Parathyroid adenoma (tissue), 2 donors: ENCODE data around the gene DNAJB11.
A peak's percentile ranks its signal among the peaks of the same experiment; 100 is the strongest.
"Not testable (repeated sequence)": the region's sequence is repeated elsewhere in the genome, so short reads cannot be mapped to it uniquely, and the experiment has no call there.

ENCODE experiments used
- H2AFZ ChIP-seq: fragments of 300-600 bp; sonication (generic); one replicate; pipeline ENCODE4 v1.7.0; 2017; ENCODE audit warnings: antibody characterized with exemption, mild to moderate bottlenecking
- H3K27ac ChIP-seq: fragments of 300-600 bp; sonication (generic); one replicate; pipeline ENCODE4 v1.7.0; 2017
- H3K27me3 ChIP-seq: fragments of 300-600 bp; sonication (generic); one replicate; pipeline ENCODE4 v1.7.0; 2017; ENCODE audit warnings: low read length; ENCODE audit not compliant: control insufficient read depth, insufficient read depth
- H3K36me3 ChIP-seq: fragments of 300-600 bp; sonication (generic); one replicate; pipeline ENCODE4 v1.7.0; 2017; ENCODE audit warnings: low read length; ENCODE audit not compliant: control insufficient read depth, insufficient read depth
- H3K4me1 ChIP-seq: fragments of 300-600 bp; sonication (generic); one replicate; pipeline ENCODE4 v1.7.0; 2017; ENCODE audit warnings: control low read depth
- H3K4me2 ChIP-seq: fragments of 300-600 bp; sonication (generic); one replicate; pipeline ENCODE4 v1.7.0; 2017; ENCODE audit warnings: low read length
- H3K4me3 ChIP-seq: fragments of 300-600 bp; sonication (generic); one replicate; pipeline ENCODE4 v1.7.0; 2017; ENCODE audit warnings: low read depth, low read length
- H3K79me2 ChIP-seq: fragments of 300-600 bp; sonication (generic); one replicate; pipeline ENCODE4 v1.7.0; 2017; ENCODE audit warnings: control low read depth
- H3K9ac ChIP-seq: fragments of 300-600 bp; sonication (generic); one replicate; pipeline ENCODE4 v1.7.0; 2017; ENCODE audit warnings: mild to moderate bottlenecking
- H3K9me3 ChIP-seq: fragments of 300-600 bp; sonication (generic); one replicate; pipeline ENCODE4 v1.7.0; 2017; ENCODE audit warnings: low read length; ENCODE audit not compliant: control insufficient read depth
- CTCF ChIP-seq: fragments of 300-600 bp; sonication (generic); IDR thresholded peaks from one replicate; pipeline ENCODE4 v1.7.0; 2017; ENCODE audit warnings: antibody characterized with exemption, mild to moderate bottlenecking
- donor health status: primary hyperparathyroidism.

The DNAJB11 gene

GRCh38 chr3:186567072-186567921 is 3.2 kb upstream of the DNAJB11 start, which contains the start of gene TBCCD1:
TSS of gene TBCCD1 (minus strand) at chr3:186567339. CDS start at chr3:186564329, 3,010 bp downstream.
- TF ChIP-seq CTCF: no peak

GRCh38 chr3:186569361-186569760 is 1.2 kb upstream of the DNAJB11 start:
- peaks cover 11% of the 10 kb centered on the region for H3K4me1 ChIP-seq
- H3K9ac ChIP-seq, H3K27ac ChIP-seq: not testable (repeated sequence)

More at GRCh38 chr3:186567072-186567921, 3.2 kb upstream of the DNAJB11 start, which contains the start of gene TBCCD1:
- Histone ChIP-seq H3K9me3 (no peaks in the 10 kb centered on the region), H3K36me3 (no peaks in the 10 kb centered on the region), H3K4me2 (peak within 1 kb of the TSS; percentile 79), H3K79me2 (peaks cover 17% of the 10 kb centered on the region), H3K9ac (peak within 1 kb of the TSS; percentile 67), H3K27me3 (no peaks in the 10 kb centered on the region), H3K27ac (peak within 1 kb of the TSS; percentile 80), H3K4me1 (peaks cover 11% of the 10 kb centered on the region), H3K4me3 (peak within 1 kb of the TSS; percentile 93), H2AFZ (peak within 1 kb of the TSS; percentile 89)

GRCh38 chr3:186569779-186570095 is 783 bp upstream of the DNAJB11 start:
- H3K9me3 ChIP-seq: no peaks in the 10 kb centered on the region
- H3K79me2 ChIP-seq: peaks cover 17% of the 10 kb centered on the region
- H2AFZ ChIP-seq: peak overlapping the region; percentile 60
- H3K4me3 ChIP-seq: peak overlapping the region; percentile 97
- no peak overlapping the region for H3K9ac ChIP-seq
- no peaks in the 10 kb centered on the region for H3K36me3 ChIP-seq
- peaks cover 11% of the 10 kb centered on the region for H3K4me1 ChIP-seq
- peak overlapping the region; percentile 71 for H3K4me2 ChIP-seq
- H3K27ac ChIP-seq: peak overlapping the region; percentile 40
- no peak for TF ChIP-seq CTCF
- H3K27me3 ChIP-seq: no peaks in the 10 kb centered on the region

More at GRCh38 chr3:186569361-186569760, 1.2 kb upstream of the DNAJB11 start:
- H3K9me3 ChIP-seq, H3K27me3 ChIP-seq, H3K36me3 ChIP-seq: not testable (repeated sequence)
- peaks cover 17% of the 10 kb centered on the region for H3K79me2 ChIP-seq
- H3K4me3 ChIP-seq: peak overlapping the region; percentile 97
- peak overlapping the region; percentile 60 for H2AFZ ChIP-seq
- H3K4me2 ChIP-seq: peak overlapping the region; percentile 71

DNA sequence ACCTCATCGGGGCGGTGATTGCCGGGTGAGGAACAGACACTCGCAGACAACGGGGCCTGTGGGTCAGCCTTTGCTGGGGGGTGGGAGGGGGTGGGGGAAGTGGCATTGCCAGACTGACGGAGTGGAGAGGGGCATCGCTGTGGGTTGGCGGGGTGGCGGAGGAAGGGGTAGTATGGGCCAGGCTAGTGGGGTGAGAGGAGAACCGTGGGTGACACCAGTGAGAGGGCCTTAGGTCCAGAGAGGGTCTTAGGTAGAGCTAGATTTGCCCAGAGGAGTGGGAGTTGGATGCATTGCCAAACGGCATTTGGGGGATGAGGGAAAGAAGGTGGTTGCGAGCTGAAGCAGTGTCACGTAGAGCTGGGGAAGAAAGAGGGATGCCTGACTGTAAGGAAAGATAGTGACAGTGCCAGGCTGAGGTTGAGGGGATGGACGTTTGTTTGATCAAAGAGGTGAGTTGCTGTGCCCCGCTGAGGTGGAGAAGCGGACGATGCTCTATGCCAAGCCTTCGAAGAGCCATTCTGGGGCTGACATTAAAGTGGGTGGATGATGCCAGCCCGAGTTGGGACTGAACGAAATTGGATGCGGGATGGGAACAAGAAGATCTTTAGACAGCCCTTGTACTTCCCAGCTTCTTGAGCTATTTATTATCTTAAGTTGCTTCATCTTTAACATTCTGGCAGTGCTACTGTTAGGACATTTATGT is 572 bp downstream of the DNAJB11 start:
- H3K9me3 ChIP-seq: no peaks in the 10 kb centered on the region
- peak overlapping the region; percentile 97 for H3K4me3 ChIP-seq
- peaks cover 11% of the 10 kb centered on the region for H3K4me1 ChIP-seq
- H3K9ac ChIP-seq: peak overlapping the region; percentile 85
- peak overlapping the region; percentile 78 for H3K4me2 ChIP-seq
- no peaks in the 10 kb centered on the region for H3K27me3 ChIP-seq
- H3K36me3 ChIP-seq: no peaks in the 10 kb centered on the region
- H3K79me2 ChIP-seq: peaks cover 16% of the 10 kb centered on the region
- H2AFZ ChIP-seq: peak overlapping the region; percentile 99
- TF ChIP-seq CTCF: no peak
- peak overlapping the region; percentile 85 for H3K27ac ChIP-seq

GRCh38 chr3:186571644-186572013 is 1.1 kb downstream of the DNAJB11 start:
- no peaks in the 10 kb centered on the region for H3K36me3 ChIP-seq
- H3K9me3 ChIP-seq: no peaks in the 10 kb centered on the region
- no peak overlapping the region for H3K27ac ChIP-seq
- peak overlapping the region; percentile 78 for H3K4me2 ChIP-seq
- H3K79me2 ChIP-seq: peaks cover 12% of the 10 kb centered on the region
- TF ChIP-seq CTCF: no peak
- H3K4me3 ChIP-seq: no peak overlapping the region
- H3K4me1 ChIP-seq: peaks cover 6% of the 10 kb centered on the region
- no peak overlapping the region for H3K9ac ChIP-seq
- no peaks in the 10 kb centered on the region for H3K27me3 ChIP-seq
- H2AFZ ChIP-seq: no peak overlapping the region
